GM19438 (cell line): ENCODE data around the gene ABCD1.

ENCODE experiments used
- ATAC-seq: cut with Tn5 transposase; IDR thresholded peaks from one replicate; pipeline ENCODE4 v1.9.1; 2021; ENCODE audit warnings: low read depth; ENCODE audit not compliant: unreplicated experiment

ABCD1 gene

GRCh38 chrX:153782313-153782712 is 57.7 kb downstream of the ABCD1 start:
- ATAC-seq = no peak

GRCh38 chrX:153782871-153783270 is 58.2 kb downstream of the ABCD1 start:
- no peak for ATAC-seq

GRCh38 chrX:153783378-153784013 is 58.8 kb downstream of the ABCD1 start:
- ATAC-seq = no peak

- ATAC-seq = no peak
Observed at GRCh38 chrX:153784325-153784967, 59.8 kb downstream of the ABCD1 start.

- ATAC-seq = no peak
Observed at GRCh38 chrX:153786669-153787068, 62.0 kb downstream of the ABCD1 start.

DNA sequence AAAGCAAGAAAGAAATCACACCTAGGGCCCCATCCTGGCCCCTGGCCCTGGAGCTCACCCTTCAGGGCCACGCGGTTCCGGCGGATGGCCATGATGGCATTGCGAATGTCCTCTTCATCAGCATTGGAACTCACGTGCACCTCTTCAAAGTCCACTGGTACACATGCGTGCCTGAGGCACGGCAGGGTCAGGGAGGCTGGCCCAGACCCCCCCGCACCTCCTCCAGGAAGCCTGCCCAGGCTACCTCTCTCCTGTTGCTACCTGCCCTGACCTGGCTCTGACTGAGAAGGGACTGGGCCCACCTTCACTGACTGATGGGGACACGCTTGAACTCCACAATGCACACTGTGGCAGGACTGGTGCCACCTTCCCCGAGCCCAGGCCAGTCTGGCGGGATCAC is 65.0 kb downstream of the ABCD1 start:
- no peak for ATAC-seq

DNA sequence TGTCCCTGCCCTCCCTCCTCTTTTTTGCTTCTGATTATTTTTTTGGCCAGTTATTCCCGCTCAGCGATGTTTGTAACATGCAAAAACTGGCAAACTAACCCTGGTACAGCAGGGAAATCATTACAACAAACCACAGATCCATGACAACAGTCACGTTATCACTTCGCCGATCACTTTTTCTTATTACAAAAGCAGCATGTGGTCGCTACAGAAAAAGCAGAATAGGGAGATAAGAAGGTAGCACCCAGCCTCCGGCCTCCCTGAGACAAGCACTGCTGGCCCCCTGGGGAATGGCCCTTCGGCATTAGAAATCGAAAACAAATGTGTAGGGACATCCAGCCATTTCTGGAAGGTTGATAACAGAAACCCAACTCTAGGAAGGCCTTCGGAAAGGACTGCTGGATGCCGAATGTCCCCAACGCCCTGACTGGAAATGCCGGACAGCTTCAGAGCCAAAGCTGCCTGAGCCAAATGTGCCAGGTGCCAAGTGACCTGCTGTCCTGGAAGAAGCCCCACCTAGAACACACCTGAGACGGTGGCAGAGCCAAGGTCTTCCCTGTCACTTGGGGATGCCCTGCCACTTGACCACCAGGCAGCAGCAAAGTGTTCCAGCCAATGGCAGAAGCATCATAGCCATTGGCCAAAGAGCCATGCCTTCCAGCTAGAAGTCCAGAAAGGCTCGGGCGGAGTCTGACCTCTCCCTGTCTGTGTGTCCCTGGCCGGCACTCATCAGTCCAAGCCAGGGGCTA is 66.6 kb downstream of the ABCD1 start:
- no peak for ATAC-seq

- ATAC-seq = no peak
Observed at GRCh38 chrX:153792368-153792767, 67.7 kb downstream of the ABCD1 start.

DNA sequence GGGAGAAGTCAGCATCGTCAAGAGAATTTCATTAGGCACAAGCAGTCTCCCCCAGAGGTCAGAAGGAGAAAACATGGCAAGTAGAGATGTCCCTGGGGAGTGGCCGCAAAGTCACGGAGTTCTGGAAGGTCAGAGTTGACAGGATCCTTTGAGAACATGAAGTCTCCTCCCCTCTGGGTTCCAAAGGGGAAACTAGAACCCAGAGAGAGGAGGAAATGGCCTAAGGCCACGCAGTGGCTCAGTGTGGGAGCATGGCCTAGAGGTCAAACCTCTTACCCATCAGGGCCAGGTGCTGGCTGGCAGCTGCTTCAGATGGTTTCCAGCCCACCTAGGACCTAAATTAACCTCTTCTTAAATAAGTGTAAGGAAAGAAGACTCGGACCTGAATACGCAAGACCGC is 68.6 kb downstream of the ABCD1 start:
- no peak for ATAC-seq
